GM12891 (cell line): ENCODE results near the gene DNAAF3.

ENCODE experiments used
- POLR2A ChIP-seq: IDR thresholded peaks from 2 replicates; pipeline ENCODE4 v1.6.1; 2011; ENCODE audit warnings: low read depth, low read length, control low read depth
- POLR2AphosphoS5 ChIP-seq: IDR thresholded peaks from 2 replicates; pipeline ENCODE4 v1.6.1; 2011; ENCODE audit warnings: low read depth, low read length, control low read depth
- POU2F2 ChIP-seq: IDR thresholded peaks from 2 replicates; pipeline ENCODE4 v1.6.1; 2011; ENCODE audit warnings: low read depth, mild to moderate bottlenecking, control low read depth, low read length, moderate library complexity
- SPI1 ChIP-seq: IDR thresholded peaks from 2 replicates; pipeline ENCODE4 v1.6.1; 2011; ENCODE audit warnings: low read depth, low read length, control low read depth
- TAF1 ChIP-seq: IDR thresholded peaks from 2 replicates; pipeline ENCODE4 v1.6.1; 2011; ENCODE audit warnings: low read depth, low read length, control low read depth

DNA sequence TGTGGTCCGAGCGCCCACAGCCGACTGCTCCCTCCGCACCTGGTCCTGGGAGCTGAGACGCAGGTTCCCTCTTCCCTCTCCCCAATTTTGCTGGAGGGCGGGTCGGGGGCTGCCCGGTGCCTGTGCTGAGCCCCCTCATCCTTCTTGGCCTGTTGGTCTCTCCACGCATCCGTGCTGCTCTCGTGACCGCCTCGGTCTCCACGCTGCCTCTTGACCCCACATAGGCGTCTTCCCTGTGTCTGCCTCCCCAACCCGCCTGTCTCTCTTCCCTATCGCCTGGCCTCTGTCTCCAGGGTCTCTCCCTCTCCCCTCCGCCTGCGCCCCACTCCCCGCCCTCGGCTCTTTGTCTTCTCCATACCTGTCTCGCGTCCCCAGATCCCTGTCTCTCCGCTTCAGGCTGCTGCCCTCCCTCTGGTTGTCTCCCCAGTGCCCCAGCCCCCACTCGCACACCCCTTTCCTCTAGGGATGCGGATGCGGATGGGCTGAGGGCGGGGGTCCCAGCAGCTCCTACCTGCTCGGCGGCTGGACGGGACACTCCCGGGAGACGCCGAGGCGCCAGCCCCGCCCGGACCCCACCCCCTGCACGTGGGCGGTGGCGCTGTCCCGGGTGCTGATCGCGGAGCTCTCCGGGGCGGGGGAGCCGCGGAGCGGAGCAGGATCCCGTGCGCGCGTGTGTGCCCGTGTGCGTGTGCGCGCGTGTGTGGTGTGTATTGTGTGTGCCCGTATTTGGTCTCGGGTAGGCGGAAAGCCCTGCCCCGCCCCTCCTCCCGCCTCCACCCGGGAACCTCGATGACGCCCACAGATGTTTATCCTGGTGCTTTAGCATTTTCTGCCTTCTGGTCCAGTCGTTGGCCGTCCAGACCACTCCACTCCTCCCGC, 13.4 kb upstream of the DNAAF3 start, which contains the start of gene SYT5:
- TF ChIP-seq SPI1 (no peak), POLR2AphosphoS5 (no peak), TAF1 (no peak), POLR2A (no peak), POU2F2 (no peak)
